HepG2 (cell line): ENCODE measurements around the gene SEMA5B. TPM values are rescaled to one million over a fixed set of nuclear protein-coding genes. Genes with fewer than 3 reads are reported as not detected.

ENCODE experiments used
- ARNTL ChIP-seq: sonication (generic); formaldehyde crosslinking; IDR thresholded peaks from 2 replicates; pipeline ENCODE4 v1.4.0; 2020; ENCODE audit warnings: mild to moderate bottlenecking, missing genetic modification reagents
- ERF ChIP-seq: IDR thresholded peaks from 2 replicates; pipeline ENCODE4 v1.6.1; 2018; ENCODE audit warnings: missing biosample characterization, missing genetic modification reagents
- FOSL2 ChIP-seq: sonication (generic); formaldehyde crosslinking; IDR thresholded peaks from 2 replicates; pipeline ENCODE4 v1.4.0; 2020; ENCODE audit warnings: missing genetic modification reagents
- FOXA3 ChIP-seq: IDR thresholded peaks from 2 replicates; pipeline ENCODE4 v1.6.1; 2016; ENCODE audit warnings: missing genetic modification reagents, missing compliant biosample characterization
- JUNB ChIP-seq: sonication (generic); formaldehyde crosslinking; IDR thresholded peaks from 2 replicates; pipeline ENCODE4 v1.8.0; 2022; ENCODE audit warnings: missing genetic modification reagents, mild to moderate bottlenecking, borderline replicate concordance
- KLF12 ChIP-seq: sonication (generic); formaldehyde crosslinking; IDR thresholded peaks from 2 replicates; pipeline ENCODE4 v1.4.0; 2020; ENCODE audit warnings: missing genetic modification reagents, borderline replicate concordance
- LCORL ChIP-seq, 2 experiments: fragments of 450-650 bp in 1 of 2; sonication (generic) in 1 of 2; formaldehyde crosslinking in 1 of 2; IDR thresholded peaks; 2 replicates each; pipeline versions ENCODE4 v1.5.0 to v1.6.1; 2017 to 2020; ENCODE audit warnings: antibody characterized with exemption in 1 of 2, missing genetic modification reagents in 1 of 2
- NFKB2 ChIP-seq: sonication (generic); formaldehyde crosslinking; IDR thresholded peaks from 2 replicates; pipeline ENCODE4 v1.4.0; 2020; ENCODE audit warnings: missing genetic modification reagents, borderline replicate concordance
- SETDB1 ChIP-seq: sonication (generic); formaldehyde crosslinking; IDR thresholded peaks from 2 replicates; pipeline ENCODE4 v1.5.1; 2020; ENCODE audit warnings: missing genetic modification reagents, mild to moderate bottlenecking, borderline replicate concordance
- SKI ChIP-seq: fragments of 450-650 bp; IDR thresholded peaks from one replicate; pipeline ENCODE4 v1.6.1; 2018; ENCODE audit warnings: mild to moderate bottlenecking; ENCODE audit not compliant: partially characterized antibody
- SNRNP70 ChIP-seq: fragments of 200-400 bp; formaldehyde crosslinking; IDR thresholded peaks from 2 replicates; pipeline ENCODE4 v1.6.1; 2017; ENCODE audit warnings: mild to moderate bottlenecking, low read depth, low read length, moderate library complexity
- ZMAT3 ChIP-seq: sonication (generic); formaldehyde crosslinking; conservative IDR thresholded peaks from 2 replicates; pipeline ENCODE4 v1.7.0; 2021; ENCODE audit warnings: missing genetic modification reagents
- ZMYM4 ChIP-seq: sonication (generic); formaldehyde crosslinking; IDR thresholded peaks from 2 replicates; pipeline ENCODE4 v1.8.1; 2023; ENCODE audit warnings: mild to moderate bottlenecking, missing genetic modification reagents
- ZNF232 ChIP-seq: sonication (generic); formaldehyde crosslinking; IDR thresholded peaks from 2 replicates; pipeline ENCODE4 v1.4.0; 2020; ENCODE audit warnings: missing genetic modification reagents, borderline replicate concordance
- ZNF432 ChIP-seq: sonication (generic); formaldehyde crosslinking; IDR thresholded peaks from 2 replicates; pipeline ENCODE4 v1.5.0; 2020; ENCODE audit warnings: missing genetic modification reagents, mild to moderate bottlenecking, borderline replicate concordance
- ZSCAN25 ChIP-seq: sonication (generic); formaldehyde crosslinking; IDR thresholded peaks from 2 replicates; pipeline ENCODE4 v1.8.0; 2022; ENCODE audit warnings: mild to moderate bottlenecking, missing genetic modification reagents
- polyA plus RNA-seq, 8 experiments: library from polyadenylated mRNA; depleted of rRNA in 3 of 8; stranded (reverse) in 7 of 8; unstranded in 1 of 8; fragments of >200 nt; fragmentation: Illumina TruSeq in 4 of 8; extraction: Trizol in 4 of 8; gene quantifications; 2 replicates each; pipeline versions ENCODE4 v1.2.1 to v1.2.3, GENCODE V29; 2011 to 2016; ENCODE audit warnings: low read depth in 4 of 8, missing spikeins in 1 of 8, mixed read lengths in 1 of 8; ENCODE audit not compliant: insufficient read depth in 1 of 8
- total RNA-seq, 5 experiments: library from RNA; depleted of rRNA; stranded (reverse); fragments of >200 nt; fragmentation: Illumina TruSeq; extraction: Trizol; gene quantifications; 2 replicates each; pipeline ENCODE4 v1.2.3, GENCODE V29; 2016; ENCODE audit warnings: low read depth in 1 of 5
- TF ChIP-seq, protein P1 (sequence below): sonication (generic); formaldehyde crosslinking; IDR thresholded peaks from 2 replicates; pipeline ENCODE4 v1.5.1; 2020; ENCODE audit warnings: mild to moderate bottlenecking, missing genetic modification reagents, borderline replicate concordance
- TF ChIP-seq, protein P2 (sequence below): sonication (generic); formaldehyde crosslinking; IDR thresholded peaks from 2 replicates; pipeline ENCODE4 v1.5.0; 2020; ENCODE audit warnings: missing genetic modification reagents, mild to moderate bottlenecking, borderline replicate concordance
- TF ChIP-seq, protein P3 (sequence below): sonication (generic); formaldehyde crosslinking; IDR thresholded peaks from 2 replicates; pipeline ENCODE4 v1.8.1; 2023; ENCODE audit warnings: missing genetic modification reagents, mild to moderate bottlenecking, borderline replicate concordance
- TF ChIP-seq, protein P4 (sequence below): IDR thresholded peaks from 2 replicates; pipeline ENCODE4 v1.6.1; 2018; ENCODE audit warnings: missing genetic modification reagents, mild to moderate bottlenecking, missing compliant biosample characterization

The SEMA5B gene
- total and polyA plus RNA-seq, 2 of the 13 experiments (the other 11 are each of a cell fraction or from before 2014, with no cell fraction given), result not detected

DNA sequence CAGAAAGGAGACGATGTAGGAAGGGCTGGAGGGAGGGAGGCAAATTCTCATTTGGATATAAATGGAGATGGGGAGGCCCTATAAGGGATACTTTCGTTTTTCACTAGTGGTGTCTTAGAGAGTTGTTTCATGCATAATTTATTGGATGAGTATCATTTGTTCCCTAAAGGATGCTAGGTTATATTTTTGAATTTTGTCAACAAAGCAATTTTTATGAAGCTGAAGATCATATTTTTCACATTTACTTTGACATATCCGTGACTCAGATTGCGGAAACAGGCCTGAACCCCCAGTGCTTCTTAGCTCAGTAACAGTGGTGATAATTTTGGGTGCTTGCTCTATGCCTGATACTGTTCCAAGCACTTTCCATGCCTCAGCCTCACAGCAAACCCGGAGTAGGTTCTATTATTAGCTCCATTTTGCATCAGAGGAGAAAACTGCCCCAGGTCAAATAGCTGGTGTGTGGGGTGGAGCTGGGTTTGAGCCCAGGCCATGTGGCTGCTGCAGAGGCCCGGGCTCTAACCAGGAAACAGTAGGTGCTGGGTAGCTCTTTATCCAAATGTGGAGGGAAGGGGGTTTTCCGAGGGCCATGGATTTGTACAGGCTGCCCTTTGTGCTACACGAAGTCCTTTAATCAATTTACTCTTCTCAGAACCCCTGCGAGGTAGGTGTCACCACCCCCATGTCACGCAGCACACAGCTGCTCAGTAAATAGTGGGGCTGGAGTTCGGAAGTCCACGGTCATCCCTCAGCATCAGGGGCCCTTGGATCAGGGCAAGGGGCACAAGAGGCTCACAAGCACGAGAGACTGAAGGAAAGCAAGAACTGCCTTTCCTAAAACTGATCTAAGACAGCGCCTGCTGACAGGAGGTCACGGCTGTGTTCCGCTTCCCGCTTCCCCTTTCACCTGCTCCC lies 133.6 kb downstream of the SEMA5B start (continued):
- TF ChIP-seq, protein P1, sequence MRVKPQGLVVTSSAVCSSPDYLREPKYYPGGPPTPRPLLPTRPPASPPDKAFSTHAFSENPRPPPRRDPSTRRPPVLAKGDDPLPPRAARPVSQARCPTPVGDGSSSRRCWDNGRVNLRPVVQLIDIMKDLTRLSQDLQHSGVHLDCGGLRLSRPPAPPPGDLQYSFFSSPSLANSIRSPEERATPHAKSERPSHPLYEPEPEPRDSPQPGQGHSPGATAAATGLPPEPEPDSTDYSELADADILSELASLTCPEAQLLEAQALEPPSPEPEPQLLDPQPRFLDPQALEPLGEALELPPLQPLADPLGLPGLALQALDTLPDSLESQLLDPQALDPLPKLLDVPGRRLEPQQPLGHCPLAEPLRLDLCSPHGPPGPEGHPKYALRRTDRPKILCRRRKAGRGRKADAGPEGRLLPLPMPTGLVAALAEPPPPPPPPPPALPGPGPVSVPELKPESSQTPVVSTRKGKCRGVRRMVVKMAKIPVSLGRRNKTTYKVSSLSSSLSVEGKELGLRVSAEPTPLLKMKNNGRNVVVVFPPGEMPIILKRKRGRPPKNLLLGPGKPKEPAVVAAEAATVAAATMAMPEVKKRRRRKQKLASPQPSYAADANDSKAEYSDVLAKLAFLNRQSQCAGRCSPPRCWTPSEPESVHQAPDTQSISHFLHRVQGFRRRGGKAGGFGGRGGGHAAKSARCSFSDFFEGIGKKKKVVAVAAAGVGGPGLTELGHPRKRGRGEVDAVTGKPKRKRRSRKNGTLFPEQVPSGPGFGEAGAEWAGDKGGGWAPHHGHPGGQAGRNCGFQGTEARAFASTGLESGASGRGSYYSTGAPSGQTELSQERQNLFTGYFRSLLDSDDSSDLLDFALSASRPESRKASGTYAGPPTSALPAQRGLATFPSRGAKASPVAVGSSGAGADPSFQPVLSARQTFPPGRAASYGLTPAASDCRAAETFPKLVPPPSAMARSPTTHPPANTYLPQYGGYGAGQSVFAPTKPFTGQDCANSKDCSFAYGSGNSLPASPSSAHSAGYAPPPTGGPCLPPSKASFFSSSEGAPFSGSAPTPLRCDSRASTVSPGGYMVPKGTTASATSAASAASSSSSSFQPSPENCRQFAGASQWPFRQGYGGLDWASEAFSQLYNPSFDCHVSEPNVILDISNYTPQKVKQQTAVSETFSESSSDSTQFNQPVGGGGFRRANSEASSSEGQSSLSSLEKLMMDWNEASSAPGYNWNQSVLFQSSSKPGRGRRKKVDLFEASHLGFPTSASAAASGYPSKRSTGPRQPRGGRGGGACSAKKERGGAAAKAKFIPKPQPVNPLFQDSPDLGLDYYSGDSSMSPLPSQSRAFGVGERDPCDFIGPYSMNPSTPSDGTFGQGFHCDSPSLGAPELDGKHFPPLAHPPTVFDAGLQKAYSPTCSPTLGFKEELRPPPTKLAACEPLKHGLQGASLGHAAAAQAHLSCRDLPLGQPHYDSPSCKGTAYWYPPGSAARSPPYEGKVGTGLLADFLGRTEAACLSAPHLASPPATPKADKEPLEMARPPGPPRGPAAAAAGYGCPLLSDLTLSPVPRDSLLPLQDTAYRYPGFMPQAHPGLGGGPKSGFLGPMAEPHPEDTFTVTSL (CRISPR knock-in tag), result peak; percentile 74; the same call in 1 of the 2 replicates
- TF ChIP-seq SKI (no peak), SNRNP70 (no peak), ZMYM4 (peak; percentile 73), ERF (peak; percentile 57; the same call in 1 of the 2 replicates), KLF12 (0 out of 2 replicates have a peak, but pooled peaks have one; percentile 37), ZMAT3 (CRISPR knock-in tag) (no peak), ZNF432 (no peak), ZNF232 (no peak), SETDB1 (no peak), ZSCAN25 (peak; percentile 41; the same call in 1 of the 2 replicates), JUNB (CRISPR knock-in tag) (peak; percentile 36; the same call in 1 of the 2 replicates), FOSL2 (CRISPR knock-in tag) (peak; percentile 65), LCORL (IDR thresholded peaks at IDR 0.05) (no peak), LCORL (CRISPR knock-in tag; IDR thresholded peaks at IDR 0.05) (peak; percentile 76), ARNTL (CRISPR knock-in tag) (0 out of 2 replicates have a peak, but pooled peaks have one; percentile 25), NFKB2 (CRISPR knock-in tag) (0 out of 2 replicates have a peak, but pooled peaks have one; percentile 26), FOXA3 (CRISPR knock-in tag) (peak; percentile 90)
- TF ChIP-seq, protein P2, sequence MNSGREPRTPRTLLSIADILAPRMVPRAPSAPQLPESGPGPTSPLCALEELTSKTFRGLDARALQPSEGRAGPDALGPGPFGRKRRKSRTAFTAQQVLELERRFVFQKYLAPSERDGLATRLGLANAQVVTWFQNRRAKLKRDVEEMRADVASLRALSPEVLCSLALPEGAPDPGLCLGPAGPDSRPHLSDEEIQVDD (CRISPR knock-in tag), result no peak
- TF ChIP-seq, protein P3, sequence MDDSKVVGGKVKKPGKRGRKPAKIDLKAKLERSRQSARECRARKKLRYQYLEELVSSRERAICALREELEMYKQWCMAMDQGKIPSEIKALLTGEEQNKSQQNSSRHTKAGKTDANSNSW (CRISPR knock-in tag), result no peak
- TF ChIP-seq, protein P4, sequence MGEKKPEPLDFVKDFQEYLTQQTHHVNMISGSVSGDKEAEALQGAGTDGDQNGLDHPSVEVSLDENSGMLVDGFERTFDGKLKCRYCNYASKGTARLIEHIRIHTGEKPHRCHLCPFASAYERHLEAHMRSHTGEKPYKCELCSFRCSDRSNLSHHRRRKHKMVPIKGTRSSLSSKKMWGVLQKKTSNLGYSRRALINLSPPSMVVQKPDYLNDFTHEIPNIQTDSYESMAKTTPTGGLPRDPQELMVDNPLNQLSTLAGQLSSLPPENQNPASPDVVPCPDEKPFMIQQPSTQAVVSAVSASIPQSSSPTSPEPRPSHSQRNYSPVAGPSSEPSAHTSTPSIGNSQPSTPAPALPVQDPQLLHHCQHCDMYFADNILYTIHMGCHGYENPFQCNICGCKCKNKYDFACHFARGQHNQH (CRISPR knock-in tag), result no peak
